Natural killer cell treated with Interleukin-12 subunit alpha and Interleukin-12 subunit beta and Interleukin-15 and Interleukin-18, amount 100 ng/mL, for 72 hours (primary cell): ENCODE data around the gene CUEDC2. TPM values are rescaled to one million over a fixed set of nuclear protein-coding genes. Genes with fewer than 3 reads are reported as not detected.

Experiments used
- ATAC-seq, 2 donors: fragments of 150-1000 bp; cut with Tn5 transposase in 1 of 2; sonication (Bioruptor Pico), chemical (Tn5 transposase) in 1 of 2; 2 replicates each; pipeline ENCODE4 v1.10.0; 2021
- DNase-seq: peaks from one replicate; pipeline ENCODE4 v3.0.0; 2022; ENCODE audit warnings: low spot score
- H3K27ac Mint-ChIP-seq, 2 donors: 1 replicate in 1 of 2; 2 replicates in 1 of 2; pipeline ENCODE4 v1.8.0; 2022; ENCODE audit warnings: mixed read lengths in 2 of 2, mild to moderate bottlenecking in 1 of 2, moderate library complexity in 1 of 2
- H3K27me3 Mint-ChIP-seq, 2 donors: 1 replicate in 1 of 2; 2 replicates in 1 of 2; pipeline ENCODE4 v1.8.0; 2022; ENCODE audit warnings: mixed read lengths in 2 of 2
- H3K36me3 Mint-ChIP-seq: one replicate; pipeline ENCODE4 v1.8.0; 2022; ENCODE audit warnings: mixed read lengths
- H3K4me1 Mint-ChIP-seq, 2 donors: 1 replicate in 1 of 2; 2 replicates in 1 of 2; pipeline ENCODE4 v1.8.0; 2022; ENCODE audit warnings: low read depth in 2 of 2, mixed read lengths in 2 of 2, mild to moderate bottlenecking in 1 of 2
- H3K4me3 Mint-ChIP-seq: one replicate; pipeline ENCODE4 v1.8.0; 2022; ENCODE audit warnings: mixed read lengths
- H3K9me3 Mint-ChIP-seq: 2 replicates; pipeline ENCODE4 v1.8.0; 2022; ENCODE audit warnings: mixed read lengths
- total RNA-seq, 2 donors: library from RNA; stranded (reverse); gene quantifications; one replicate each; pipeline ENCODE4 v1.2.3, GENCODE V29; 2022

Gene CUEDC2
- total RNA-seq, 2 donors from 2014 or later: 39.8 to 58.5 TPM

GRCh38 chr10:102450124-102450373, 17.7 kb upstream of the CUEDC2 start:
- ATAC-seq: peak in 1 of 2 donors; percentile 0
- H3K4me3 Mint-ChIP-seq: peak overlapping the region; percentile 94

GRCh38 chr10:102449321-102450123, 17.1 kb upstream of the CUEDC2 start:
- peak overlapping the region; percentile 83 to 89 for H3K27ac Mint-ChIP-seq
- H3K27me3 Mint-ChIP-seq: no peaks in the 10 kb centered on the region
- peaks cover 7% of the 10 kb centered on the region for H3K36me3 Mint-ChIP-seq

More at GRCh38 chr10:102450124-102450373, 17.7 kb upstream of the CUEDC2 start:
- Mint-ChIP-seq H3K4me1 (peaks cover 19 to 27% of the 10 kb centered on the region in 2 donors), H3K27ac (peak overlapping the region; percentile 83 to 89), H3K9me3 (no peaks in the 10 kb centered on the region), H3K36me3 (peaks cover 7% of the 10 kb centered on the region), H3K27me3 (no peaks in the 10 kb centered on the region)
- no peak for DNase-seq

GRCh38 chr10:102444851-102445250, 12.5 kb upstream of the CUEDC2 start:
- Mint-ChIP-seq H3K9me3 (no peaks in the 10 kb centered on the region), H3K27me3 (no peaks in the 10 kb centered on the region), H3K4me3 (no peak overlapping the region), H3K27ac (peak overlapping the region in 1 of 2 donors; percentile 48), H3K4me1 (peaks cover 8 to 13% of the 10 kb centered on the region in 2 donors), H3K36me3 (no peaks in the 10 kb centered on the region)
- ATAC-seq (no peak), DNase-seq (no peak)

More at GRCh38 chr10:102449321-102450123, 17.1 kb upstream of the CUEDC2 start:
- H3K9me3 Mint-ChIP-seq: no peaks in the 10 kb centered on the region
- H3K4me1 Mint-ChIP-seq: peaks cover 19 to 31% of the 10 kb centered on the region in 2 donors
- H3K4me3 Mint-ChIP-seq: peak overlapping the region; percentile 94
- ATAC-seq (peak; percentile 68 to 75), DNase-seq (peak; percentile 86)

GRCh38 chr10:102438374-102438773, 6.0 kb upstream of the CUEDC2 start:
- no peaks in the 10 kb centered on the region for H3K9me3 Mint-ChIP-seq
- no peak for DNase-seq
- H3K4me3 Mint-ChIP-seq: peak overlapping the region; percentile 89
- peak overlapping the region; percentile 90 to 92 for H3K27ac Mint-ChIP-seq
- no peak for ATAC-seq
- H3K27me3 Mint-ChIP-seq: no peaks in the 10 kb centered on the region
- H3K4me1 Mint-ChIP-seq: peaks cover 36 to 45% of the 10 kb centered on the region in 2 donors
- H3K36me3 Mint-ChIP-seq: no peaks in the 10 kb centered on the region

- H3K9me3 Mint-ChIP-seq: no peaks in the 10 kb centered on the region
- H3K27me3 Mint-ChIP-seq: no peaks in the 10 kb centered on the region
- H3K27ac Mint-ChIP-seq: peak overlapping the region; percentile 90 to 92
- DNase-seq (no peak), ATAC-seq (no peak)
- H3K36me3 Mint-ChIP-seq: no peaks in the 10 kb centered on the region
- peaks cover 40 to 54% of the 10 kb centered on the region in 2 donors for H3K4me1 Mint-ChIP-seq
- H3K4me3 Mint-ChIP-seq: peak overlapping the region; percentile 89
Measured at GRCh38 chr10:102437515-102437914, 5.1 kb upstream of the CUEDC2 start.

- ATAC-seq (no peak), DNase-seq (no peak)
- H3K9me3 Mint-ChIP-seq: no peaks in the 10 kb centered on the region
- no peaks in the 10 kb centered on the region for H3K27me3 Mint-ChIP-seq
- H3K27ac Mint-ChIP-seq: peak overlapping the region; percentile 90 to 92
- peak overlapping the region; percentile 89 for H3K4me3 Mint-ChIP-seq
- H3K4me1 Mint-ChIP-seq: peaks cover 46 to 65% of the 10 kb centered on the region in 2 donors
- H3K36me3 Mint-ChIP-seq: no peaks in the 10 kb centered on the region
Measured at GRCh38 chr10:102436312-102436711, 3.9 kb upstream of the CUEDC2 start.

GRCh38 chr10:102435529-102436233, 3.3 kb upstream of the CUEDC2 start:
- Mint-ChIP-seq H3K27ac (peak overlapping the region; percentile 90 to 92), H3K4me1 (peaks cover 46 to 66% of the 10 kb centered on the region in 2 donors), H3K4me3 (peak overlapping the region; percentile 89), H3K9me3 (no peaks in the 10 kb centered on the region), H3K27me3 (no peaks in the 10 kb centered on the region), H3K36me3 (no peaks in the 10 kb centered on the region)
- ATAC-seq (peak; percentile 15 to 64), DNase-seq (peak; percentile 79)

- peak overlapping the region; percentile 89 for H3K4me3 Mint-ChIP-seq
- no peaks in the 10 kb centered on the region for H3K36me3 Mint-ChIP-seq
- no peaks in the 10 kb centered on the region for H3K27me3 Mint-ChIP-seq
- ATAC-seq (no peak), DNase-seq (no peak)
- H3K9me3 Mint-ChIP-seq: no peaks in the 10 kb centered on the region
- peaks cover 46 to 66% of the 10 kb centered on the region in 2 donors for H3K4me1 Mint-ChIP-seq
- H3K27ac Mint-ChIP-seq: peak overlapping the region; percentile 90 to 92
Measured at GRCh38 chr10:102435133-102435497, 2.7 kb upstream of the CUEDC2 start.

GRCh38 chr10:102434394-102435132, 2.2 kb upstream of the CUEDC2 start:
- Mint-ChIP-seq H3K27ac (peak overlapping the region; percentile 90 to 92), H3K9me3 (no peaks in the 10 kb centered on the region), H3K4me1 (peaks cover 46 to 66% of the 10 kb centered on the region in 2 donors), H3K36me3 (no peaks in the 10 kb centered on the region), H3K27me3 (no peaks in the 10 kb centered on the region), H3K4me3 (peak overlapping the region; percentile 89)
- ATAC-seq (no peak), DNase-seq (no peak)

GRCh38 chr10:102433619-102434046, 1.3 kb upstream of the CUEDC2 start:
- H3K4me1 Mint-ChIP-seq: peaks cover 46 to 66% of the 10 kb centered on the region in 2 donors
- H3K36me3 Mint-ChIP-seq: no peaks in the 10 kb centered on the region
- H3K27me3 Mint-ChIP-seq: no peaks in the 10 kb centered on the region
- no peak for ATAC-seq
- H3K9me3 Mint-ChIP-seq: no peaks in the 10 kb centered on the region
- peak overlapping the region; percentile 96 for H3K4me3 Mint-ChIP-seq
- DNase-seq: no peak
- H3K27ac Mint-ChIP-seq: peak overlapping the region; percentile 90 to 92

- no peaks in the 10 kb centered on the region for H3K36me3 Mint-ChIP-seq
- peaks cover 41 to 58% of the 10 kb centered on the region in 2 donors for H3K4me1 Mint-ChIP-seq
- no peaks in the 10 kb centered on the region for H3K27me3 Mint-ChIP-seq
- DNase-seq (no peak), ATAC-seq (no peak)
- H3K27ac Mint-ChIP-seq: peak overlapping the region; percentile 90 to 92
- no peaks in the 10 kb centered on the region for H3K9me3 Mint-ChIP-seq
- peak overlapping the region; percentile 96 for H3K4me3 Mint-ChIP-seq
Measured at GRCh38 chr10:102431452-102432124, 786 bp downstream of the CUEDC2 start.

- peaks cover 33 to 47% of the 10 kb centered on the region in 2 donors for H3K4me1 Mint-ChIP-seq
- no peaks in the 10 kb centered on the region for H3K27me3 Mint-ChIP-seq
- no peaks in the 10 kb centered on the region for H3K9me3 Mint-ChIP-seq
- ATAC-seq (no peak), DNase-seq (no peak)
- H3K27ac Mint-ChIP-seq: no peak overlapping the region
- H3K4me3 Mint-ChIP-seq: no peak overlapping the region
- no peaks in the 10 kb centered on the region for H3K36me3 Mint-ChIP-seq
Measured at GRCh38 chr10:102429468-102429867, 2.9 kb downstream of the CUEDC2 start.

- Mint-ChIP-seq H3K9me3 (no peaks in the 10 kb centered on the region), H3K36me3 (no peaks in the 10 kb centered on the region), H3K27ac (no peak overlapping the region), H3K4me1 (peaks cover 20 to 29% of the 10 kb centered on the region in 2 donors), H3K4me3 (no peak overlapping the region), H3K27me3 (no peaks in the 10 kb centered on the region)
- DNase-seq (no peak), ATAC-seq (no peak)
Measured at GRCh38 chr10:102426803-102427287, 5.5 kb downstream of the CUEDC2 start.
